ENCODE results near the gene C2CD4B.
A peak's percentile ranks its signal among the peaks of the same experiment; 100 is the strongest.

Gene C2CD4B

GRCh38 chr15:62133141-62133540 lies 31.9 kb downstream of the C2CD4B start:
- no peaks in the 10 kb centered on the region for H3K36me3 ChIP-seq (ENCODE audit: insufficient read depth, low read length)
- H2AFZ ChIP-seq (ENCODE audit: low read length, unreplicated experiment): no peak overlapping the region
- H3K4me3 ChIP-seq (ENCODE audit: low read depth, low read length): no peak overlapping the region
- no peak overlapping the region for H3K27ac ChIP-seq (ENCODE audit: low read depth, low read length)
- no peaks in the 10 kb centered on the region for H3K79me2 ChIP-seq (ENCODE audit: control insufficient read depth, insufficient read depth, low read length, unreplicated experiment)
- peaks cover 21% of the 10 kb centered on the region for H3K4me1 ChIP-seq (ENCODE audit: control insufficient read depth, insufficient read depth, low read length, unreplicated experiment)
- no peaks in the 10 kb centered on the region for H3K27me3 ChIP-seq (ENCODE audit: insufficient read depth, low read length)

DNA sequence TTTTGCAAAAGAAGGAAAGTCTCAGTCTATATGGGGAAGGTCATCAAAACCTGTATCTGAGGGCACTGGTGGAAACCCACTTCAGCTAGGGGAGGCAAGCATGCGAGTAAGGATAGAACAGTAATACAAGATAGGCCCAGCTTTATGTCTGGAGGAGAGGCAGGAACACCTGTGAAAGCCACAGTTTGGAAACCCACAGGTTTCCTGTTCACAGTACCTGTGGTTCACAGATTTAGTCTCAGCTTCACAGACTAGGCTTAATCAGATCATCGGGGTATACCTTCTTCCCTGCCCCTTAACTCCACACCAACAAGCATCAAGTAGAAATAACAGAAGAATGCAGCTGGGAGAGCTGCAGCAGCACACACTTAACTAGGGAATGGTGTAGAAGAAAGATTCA lies 36.2 kb downstream of the C2CD4B start:
- Histone ChIP-seq H3K79me2 (ENCODE audit: control insufficient read depth, insufficient read depth, low read length, unreplicated experiment) (no peaks in the 10 kb centered on the region), H3K27me3 (ENCODE audit: insufficient read depth, low read length) (no peaks in the 10 kb centered on the region), H3K4me1 (ENCODE audit: control insufficient read depth, insufficient read depth, low read length, unreplicated experiment) (peaks cover 16% of the 10 kb centered on the region), H2AFZ (ENCODE audit: low read length, unreplicated experiment) (no peak overlapping the region), H3K36me3 (ENCODE audit: insufficient read depth, low read length) (no peaks in the 10 kb centered on the region), H3K27ac (ENCODE audit: low read depth, low read length) (no peak overlapping the region), H3K4me3 (ENCODE audit: low read depth, low read length) (no peak overlapping the region)

- Histone ChIP-seq H3K27me3 (ENCODE audit: insufficient read depth, low read length) (no peaks in the 10 kb centered on the region), H3K4me1 (ENCODE audit: control insufficient read depth, insufficient read depth, low read length, unreplicated experiment) (peaks cover 20% of the 10 kb centered on the region), H3K27ac (ENCODE audit: low read depth, low read length) (no peak overlapping the region), H3K4me3 (ENCODE audit: low read depth, low read length) (no peak overlapping the region), H3K79me2 (ENCODE audit: control insufficient read depth, insufficient read depth, low read length, unreplicated experiment) (no peaks in the 10 kb centered on the region), H2AFZ (ENCODE audit: low read length, unreplicated experiment) (no peak overlapping the region), H3K36me3 (ENCODE audit: insufficient read depth, low read length) (no peaks in the 10 kb centered on the region)
These were observed 38.7 kb downstream of the C2CD4B start for GRCh38 chr15:62126364-62126763.

GRCh38 chr15:62125773-62126172 lies 39.3 kb downstream of the C2CD4B start:
- Histone ChIP-seq H3K79me2 (ENCODE audit: control insufficient read depth, insufficient read depth, low read length, unreplicated experiment) (no peaks in the 10 kb centered on the region), H3K27ac (ENCODE audit: low read depth, low read length) (no peak overlapping the region), H3K4me3 (ENCODE audit: low read depth, low read length) (no peak overlapping the region), H3K36me3 (ENCODE audit: insufficient read depth, low read length) (no peaks in the 10 kb centered on the region), H3K27me3 (ENCODE audit: insufficient read depth, low read length) (no peaks in the 10 kb centered on the region), H2AFZ (ENCODE audit: low read length, unreplicated experiment) (peak overlapping the region; percentile 13), H3K4me1 (ENCODE audit: control insufficient read depth, insufficient read depth, low read length, unreplicated experiment) (peaks cover 20% of the 10 kb centered on the region)

GRCh38 chr15:62124973-62125303 lies 40.1 kb downstream of the C2CD4B start:
- Histone ChIP-seq H3K27ac (ENCODE audit: low read depth, low read length) (peak overlapping the region; percentile 75), H3K36me3 (ENCODE audit: insufficient read depth, low read length) (no peaks in the 10 kb centered on the region), H3K79me2 (ENCODE audit: control insufficient read depth, insufficient read depth, low read length, unreplicated experiment) (no peaks in the 10 kb centered on the region), H3K4me3 (ENCODE audit: low read depth, low read length) (no peak overlapping the region), H3K4me1 (ENCODE audit: control insufficient read depth, insufficient read depth, low read length, unreplicated experiment) (peaks cover 26% of the 10 kb centered on the region), H2AFZ (ENCODE audit: low read length, unreplicated experiment) (no peak overlapping the region), H3K27me3 (ENCODE audit: insufficient read depth, low read length) (no peaks in the 10 kb centered on the region)

DNA sequence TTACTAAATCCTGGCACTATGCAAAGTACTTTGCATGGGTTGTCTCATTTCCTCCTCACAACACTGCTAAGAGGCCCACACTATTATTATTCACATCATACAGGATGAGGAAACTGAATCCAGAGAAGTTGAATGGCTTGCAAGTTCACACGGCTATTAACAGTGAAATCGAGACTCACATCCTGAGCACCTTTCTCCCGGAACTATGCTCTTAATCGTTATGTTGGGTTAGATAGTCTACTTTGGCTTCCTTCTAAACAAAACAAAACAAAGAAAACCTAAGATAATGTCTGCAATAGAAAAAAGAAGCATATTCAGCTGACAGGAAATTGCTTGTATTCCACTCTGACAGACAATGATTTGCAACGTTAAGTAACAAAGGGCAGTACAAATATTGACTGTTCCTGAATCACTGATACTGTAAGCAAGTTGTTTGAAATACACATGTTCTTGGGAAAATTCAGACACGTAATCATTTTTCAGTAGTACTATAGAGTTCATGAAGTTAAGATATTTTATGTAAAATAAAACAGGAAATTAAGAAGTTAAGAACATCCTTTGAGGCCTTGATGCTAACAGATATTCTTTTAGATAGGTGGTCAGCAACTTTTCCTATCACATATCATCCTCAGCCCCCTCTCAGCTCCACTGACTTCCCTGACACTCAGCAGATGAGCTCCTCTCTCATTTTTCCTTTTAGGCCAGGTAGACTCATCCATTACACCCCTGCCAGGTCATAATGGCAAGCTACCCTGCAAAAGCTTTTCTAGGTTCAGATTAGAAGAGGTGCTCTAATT lies 40.7 kb downstream of the C2CD4B start:
- H2AFZ ChIP-seq (ENCODE audit: low read length, unreplicated experiment): peak overlapping the region; percentile 34

DNA sequence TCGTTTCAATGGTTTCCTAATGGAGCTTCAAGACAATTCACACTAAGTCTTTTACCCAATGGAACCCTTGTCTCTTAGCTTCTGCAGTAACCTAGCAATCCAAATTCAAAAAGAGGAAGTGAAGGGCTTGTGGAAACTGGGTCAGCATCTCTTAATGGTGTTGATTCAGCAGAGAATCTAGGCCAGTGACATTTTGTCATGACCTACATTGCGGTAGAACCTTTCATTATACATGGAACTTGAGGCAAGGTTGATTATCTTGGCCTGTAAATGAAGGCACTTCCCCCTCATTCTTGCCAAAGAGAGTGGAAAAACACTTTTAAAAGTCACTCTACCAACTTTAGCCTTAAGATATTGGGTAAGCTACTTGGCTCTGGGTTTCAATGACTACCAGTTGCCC lies 42.8 kb downstream of the C2CD4B start:
- no peaks in the 10 kb centered on the region for H3K27me3 ChIP-seq (ENCODE audit: insufficient read depth, low read length)
- no peak overlapping the region for H3K4me3 ChIP-seq (ENCODE audit: low read depth, low read length)
- no peaks in the 10 kb centered on the region for H3K79me2 ChIP-seq (ENCODE audit: control insufficient read depth, insufficient read depth, low read length, unreplicated experiment)
- no peak overlapping the region for H3K27ac ChIP-seq (ENCODE audit: low read depth, low read length)
- no peaks in the 10 kb centered on the region for H3K36me3 ChIP-seq (ENCODE audit: insufficient read depth, low read length)
- H2AFZ ChIP-seq (ENCODE audit: low read length, unreplicated experiment): no peak overlapping the region
- peaks cover 42% of the 10 kb centered on the region for H3K4me1 ChIP-seq (ENCODE audit: control insufficient read depth, insufficient read depth, low read length, unreplicated experiment)

More for the DNA sequence above, 40.7 kb downstream of the C2CD4B start:
- Histone ChIP-seq H3K27me3 (ENCODE audit: insufficient read depth, low read length) (no peaks in the 10 kb centered on the region), H3K4me3 (ENCODE audit: low read depth, low read length) (no peak overlapping the region), H3K27ac (ENCODE audit: low read depth, low read length) (peak overlapping the region; percentile 75), H3K79me2 (ENCODE audit: control insufficient read depth, insufficient read depth, low read length, unreplicated experiment) (no peaks in the 10 kb centered on the region), H3K4me1 (ENCODE audit: control insufficient read depth, insufficient read depth, low read length, unreplicated experiment) (peaks cover 30% of the 10 kb centered on the region), H3K36me3 (ENCODE audit: insufficient read depth, low read length) (no peaks in the 10 kb centered on the region)

DNA sequence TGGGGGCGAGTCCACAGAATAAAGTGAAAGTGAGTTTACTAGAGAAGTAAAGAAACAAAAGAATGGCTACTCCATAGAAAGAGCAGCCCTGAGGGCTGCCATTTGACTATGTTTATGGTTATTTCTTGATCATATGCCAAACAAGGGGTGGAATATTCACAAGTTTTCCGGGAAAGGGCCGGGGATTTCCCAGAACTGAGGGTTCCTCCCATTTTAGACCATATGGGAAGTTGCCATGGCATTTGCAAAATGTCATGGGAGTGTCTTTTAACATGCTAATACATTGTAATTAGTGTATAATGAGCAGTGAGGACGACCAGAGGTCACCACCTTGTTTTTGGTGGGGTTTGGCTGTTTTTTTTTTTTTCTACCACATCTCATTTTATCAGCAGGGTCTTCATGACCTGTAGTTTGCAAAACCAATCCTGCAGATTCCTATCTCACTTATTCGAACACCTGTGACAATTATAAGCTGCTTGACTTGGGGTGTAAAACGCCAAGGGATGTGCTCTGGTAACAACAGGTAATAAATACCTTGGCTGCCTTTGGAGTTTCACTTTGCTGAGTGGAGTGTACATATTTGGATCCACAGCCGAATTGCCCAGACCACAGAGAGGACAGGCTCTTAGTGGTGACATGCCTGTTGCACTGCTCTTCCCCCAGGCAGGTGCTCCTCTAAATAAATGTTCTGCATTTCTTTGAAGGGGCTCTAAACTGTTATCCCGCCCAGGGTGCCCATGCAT lies 43.6 kb downstream of the C2CD4B start:
- no peaks in the 10 kb centered on the region for H3K36me3 ChIP-seq (ENCODE audit: insufficient read depth, low read length)
- no peak overlapping the region for H2AFZ ChIP-seq (ENCODE audit: low read length, unreplicated experiment)
- H3K4me1 ChIP-seq (ENCODE audit: control insufficient read depth, insufficient read depth, low read length, unreplicated experiment): peaks cover 42% of the 10 kb centered on the region

GRCh38 chr15:62120776-62121175 lies 44.3 kb downstream of the C2CD4B start:
- no peak overlapping the region for H2AFZ ChIP-seq (ENCODE audit: low read length, unreplicated experiment)
- H3K27ac ChIP-seq (ENCODE audit: low read depth, low read length): no peak overlapping the region

More for the DNA sequence above, 43.6 kb downstream of the C2CD4B start:
- Histone ChIP-seq H3K79me2 (ENCODE audit: control insufficient read depth, insufficient read depth, low read length, unreplicated experiment) (no peaks in the 10 kb centered on the region), H3K27ac (ENCODE audit: low read depth, low read length) (no peak overlapping the region), H3K4me3 (ENCODE audit: low read depth, low read length) (no peak overlapping the region), H3K27me3 (ENCODE audit: insufficient read depth, low read length) (no peaks in the 10 kb centered on the region)

DNA sequence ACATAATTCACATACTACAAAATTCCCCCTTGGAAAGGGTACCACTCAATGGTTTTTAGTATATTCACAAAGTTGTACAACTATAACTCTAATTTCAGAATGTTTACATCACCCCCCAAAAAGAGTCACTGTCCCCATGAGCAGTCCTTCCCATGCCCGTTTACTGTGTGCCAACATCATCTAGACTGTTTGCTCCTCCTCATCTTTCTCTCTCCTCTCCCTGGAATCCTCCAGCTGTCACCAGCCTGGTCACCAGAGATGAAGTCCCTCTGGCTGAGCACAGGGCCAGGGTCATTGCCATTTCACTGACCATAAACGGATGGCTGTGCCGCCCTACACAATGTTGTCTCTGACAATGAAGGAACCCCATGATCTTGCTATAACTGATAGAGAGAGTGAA lies 45.2 kb downstream of the C2CD4B start:
- Histone ChIP-seq H3K4me1 (ENCODE audit: control insufficient read depth, insufficient read depth, low read length, unreplicated experiment) (peaks cover 34% of the 10 kb centered on the region), H3K27ac (ENCODE audit: low read depth, low read length) (peak overlapping the region; percentile 86), H3K79me2 (ENCODE audit: control insufficient read depth, insufficient read depth, low read length, unreplicated experiment) (no peaks in the 10 kb centered on the region), H3K4me3 (ENCODE audit: low read depth, low read length) (no peak overlapping the region; the same call in 1 of the 2 replicates), H3K36me3 (ENCODE audit: insufficient read depth, low read length) (no peaks in the 10 kb centered on the region), H2AFZ (ENCODE audit: low read length, unreplicated experiment) (peak overlapping the region; percentile 67), H3K27me3 (ENCODE audit: insufficient read depth, low read length) (no peaks in the 10 kb centered on the region)

More at GRCh38 chr15:62120776-62121175, 44.3 kb downstream of the C2CD4B start:
- no peaks in the 10 kb centered on the region for H3K79me2 ChIP-seq (ENCODE audit: control insufficient read depth, insufficient read depth, low read length, unreplicated experiment)
- H3K27me3 ChIP-seq (ENCODE audit: insufficient read depth, low read length): no peaks in the 10 kb centered on the region
- peaks cover 42% of the 10 kb centered on the region for H3K4me1 ChIP-seq (ENCODE audit: control insufficient read depth, insufficient read depth, low read length, unreplicated experiment)
- no peak overlapping the region for H3K4me3 ChIP-seq (ENCODE audit: low read depth, low read length)
- no peaks in the 10 kb centered on the region for H3K36me3 ChIP-seq (ENCODE audit: insufficient read depth, low read length)

Measured in ACC112 (cell line).